DMS153 treated with DMSO at 0.1 percent for 48 hours (cell line): ENCODE results near the gene DCAF8L2.
"Not testable (repeated sequence)": the region's sequence is repeated elsewhere in the genome, so short reads cannot be mapped to it uniquely, and the experiment has no call there.

Experiments
- DNase-seq: peaks from one replicate; lab custom pipeline; 2025; ENCODE audit not compliant: unreplicated experiment; lab: John Stamatoyannopoulos, UW

DCAF8L2 gene

DNA sequence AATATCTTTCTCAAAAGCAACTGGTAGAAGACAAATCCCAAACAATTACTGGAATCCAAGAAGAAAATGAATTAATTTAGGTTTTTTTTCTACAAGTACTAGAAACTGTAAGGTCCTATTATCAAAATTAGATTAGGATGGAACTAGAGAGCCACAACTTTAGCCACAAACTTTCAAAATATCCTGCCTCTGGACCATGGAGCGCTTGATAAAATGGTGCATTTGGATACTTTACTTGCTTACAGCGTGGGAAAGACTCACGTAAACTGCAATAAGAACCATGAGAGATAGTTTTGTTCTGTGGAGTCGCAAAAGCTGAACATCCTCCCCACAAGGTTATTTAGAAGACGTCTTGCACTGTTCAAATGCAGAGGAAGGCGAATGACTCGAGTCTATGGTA, at the start of gene DCAF8L2:
DCAF8L2 (plus strand) TSS at position 301 of the 400 bp plus-strand sequence. CDS start 156,552 bp downstream, outside the sequence.
- no peak for DNase-seq

DNA sequence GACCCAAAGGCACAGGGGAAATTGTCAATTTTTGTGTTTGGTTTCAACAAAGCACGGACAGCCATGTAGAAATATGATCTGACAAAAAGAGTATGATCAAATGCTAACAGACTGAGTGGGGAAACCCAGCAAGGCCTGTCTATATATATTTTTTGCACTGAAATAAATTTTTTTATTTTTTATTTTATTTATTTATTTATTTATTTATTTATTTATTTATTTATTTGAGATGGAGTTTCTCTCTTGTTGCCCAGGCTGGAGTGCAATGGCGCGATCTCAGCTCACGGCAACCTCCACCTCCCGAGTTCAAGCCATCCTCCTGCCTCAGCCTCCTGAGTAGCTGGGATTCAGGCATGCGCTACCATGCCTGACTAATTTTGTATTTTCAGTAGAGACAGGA, 49.0 kb upstream of the DCAF8L2 start:
- DNase-seq: not testable (repeated sequence)

DNA sequence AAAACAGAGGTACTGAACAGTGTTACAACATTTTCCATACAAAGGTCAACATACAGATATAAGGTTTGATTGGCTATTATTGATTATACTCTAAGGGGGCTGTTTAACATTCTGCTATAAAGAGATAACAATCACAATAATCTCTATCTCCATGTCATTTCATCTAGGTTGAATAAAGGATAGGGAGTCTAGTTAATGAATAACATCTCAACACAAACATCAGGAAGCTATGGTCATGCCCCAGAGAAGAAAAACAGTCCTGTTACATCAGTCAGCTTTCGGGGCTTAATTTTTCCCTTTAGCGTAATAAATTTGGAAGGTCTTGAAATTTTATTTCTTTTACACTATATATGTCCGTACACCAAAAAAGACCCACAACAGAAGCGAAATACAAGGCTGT, 41.5 kb upstream of the DCAF8L2 start:
- DNase-seq: no peak

DNA sequence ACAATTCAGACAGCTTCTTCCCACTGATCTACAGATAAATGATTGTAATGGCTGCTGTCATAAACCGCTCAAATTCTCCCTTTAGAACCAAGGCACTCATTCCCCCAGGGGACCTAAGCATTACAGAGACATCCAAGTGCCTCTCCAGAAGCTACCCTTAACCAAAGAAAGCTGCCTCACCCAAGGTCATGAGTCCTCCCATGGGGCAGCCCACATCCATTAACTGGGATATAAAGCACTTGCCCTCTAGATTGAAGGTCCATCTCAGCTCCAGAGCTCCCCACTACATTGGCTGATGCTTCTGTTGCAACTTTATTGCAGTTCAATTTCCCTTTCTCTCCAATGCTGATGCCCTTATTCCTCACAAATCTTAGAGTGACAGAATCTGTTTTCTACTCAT, 40.5 kb upstream of the DCAF8L2 start:
- no peak for DNase-seq

DNA sequence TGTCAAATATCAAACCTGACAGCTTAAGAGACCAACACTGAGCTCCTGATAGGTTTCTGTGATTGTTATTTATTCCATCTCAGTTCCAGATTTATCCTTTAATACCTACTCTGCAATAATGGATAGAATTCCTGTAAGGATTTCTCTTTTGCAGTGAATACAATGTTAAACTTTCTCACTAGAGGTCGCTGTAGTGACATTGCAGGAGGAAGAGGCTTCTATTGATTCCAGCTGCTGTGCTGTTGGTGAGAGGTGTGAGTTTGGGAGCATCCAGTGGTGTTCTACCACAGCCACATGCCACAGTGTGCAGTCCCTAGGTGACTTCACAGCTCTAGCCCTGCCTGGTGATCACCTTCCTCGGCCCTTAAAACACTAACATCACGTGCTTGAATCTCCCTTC, 34.6 kb upstream of the DCAF8L2 start:
- no peak for DNase-seq

DNA sequence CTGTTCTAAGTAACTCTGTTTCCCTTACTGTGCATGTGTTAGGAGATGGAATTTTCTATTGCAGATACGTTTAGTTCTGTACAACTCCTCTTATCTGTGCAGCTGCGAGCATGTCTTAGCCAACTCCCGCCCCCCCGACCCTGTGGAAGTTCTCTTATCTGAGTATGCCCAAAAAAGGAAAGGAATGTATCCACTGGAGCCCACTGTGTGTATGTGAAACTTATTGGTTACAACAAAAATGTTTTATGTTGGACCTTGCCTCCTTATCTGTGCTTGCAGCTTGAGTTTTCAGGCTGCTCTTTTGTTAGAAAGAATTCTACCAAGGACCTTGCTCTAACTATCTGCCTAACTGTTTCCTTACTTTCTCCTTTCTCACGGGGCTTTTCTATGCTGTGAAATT, 24.2 kb upstream of the DCAF8L2 start:
- no peak for DNase-seq

DNA sequence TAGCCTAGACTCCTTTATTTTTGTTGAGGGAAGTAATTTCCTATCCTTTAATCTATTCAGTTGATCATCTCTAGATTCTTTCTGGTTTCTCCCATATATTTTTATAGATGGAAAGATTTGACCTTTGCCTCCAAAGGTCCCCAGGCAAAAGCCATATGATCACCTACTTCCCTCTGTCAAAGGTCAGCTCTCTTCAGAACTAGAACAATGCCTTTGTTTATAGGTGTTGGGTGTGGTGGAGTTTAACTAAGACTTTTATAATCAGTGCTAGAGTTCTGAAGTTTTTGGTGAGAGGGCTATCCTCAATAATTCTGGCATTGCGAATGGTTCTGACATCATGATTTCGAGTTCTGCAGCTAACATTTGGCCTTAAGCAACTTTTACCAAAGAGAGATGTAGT, 19.0 kb upstream of the DCAF8L2 start:
- no peak for DNase-seq

DNA sequence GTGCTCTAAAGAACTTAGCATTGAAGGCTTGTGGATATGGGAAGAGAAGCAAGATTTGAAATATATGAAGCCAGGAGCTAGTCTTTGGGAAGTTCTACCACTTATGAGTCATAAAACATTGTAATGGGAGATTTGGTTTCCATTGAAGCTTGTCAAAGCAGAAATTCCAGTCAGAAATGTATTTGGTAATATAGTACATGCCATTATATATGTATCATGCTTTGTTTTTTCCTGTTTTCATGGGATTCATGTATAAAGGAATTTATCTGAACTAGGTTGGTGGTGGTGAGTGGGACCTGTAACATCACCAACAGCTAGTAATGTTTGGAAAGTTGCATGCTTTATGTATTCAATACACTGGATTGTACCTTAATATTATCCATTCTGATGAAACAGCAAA, 14.6 kb upstream of the DCAF8L2 start:
- DNase-seq: no peak

DNA sequence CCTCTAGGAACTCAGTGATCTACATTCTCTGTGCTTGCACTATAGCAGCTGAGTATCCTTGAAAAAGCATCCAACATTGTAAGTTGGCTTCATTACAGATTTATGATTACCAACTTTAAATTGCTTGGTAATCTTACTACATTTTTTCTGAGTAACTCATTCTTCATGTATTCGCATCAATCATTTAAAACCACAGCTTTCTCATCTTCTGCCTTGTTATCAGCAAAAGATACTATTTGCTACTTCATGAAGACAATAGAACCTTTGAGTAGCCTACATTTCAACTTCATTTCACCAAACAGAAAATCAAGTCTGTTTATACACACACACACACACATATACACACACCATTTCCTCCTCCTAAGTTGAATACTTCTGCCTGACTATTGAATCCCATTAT, 6.2 kb upstream of the DCAF8L2 start:
- no peak for DNase-seq

DNA sequence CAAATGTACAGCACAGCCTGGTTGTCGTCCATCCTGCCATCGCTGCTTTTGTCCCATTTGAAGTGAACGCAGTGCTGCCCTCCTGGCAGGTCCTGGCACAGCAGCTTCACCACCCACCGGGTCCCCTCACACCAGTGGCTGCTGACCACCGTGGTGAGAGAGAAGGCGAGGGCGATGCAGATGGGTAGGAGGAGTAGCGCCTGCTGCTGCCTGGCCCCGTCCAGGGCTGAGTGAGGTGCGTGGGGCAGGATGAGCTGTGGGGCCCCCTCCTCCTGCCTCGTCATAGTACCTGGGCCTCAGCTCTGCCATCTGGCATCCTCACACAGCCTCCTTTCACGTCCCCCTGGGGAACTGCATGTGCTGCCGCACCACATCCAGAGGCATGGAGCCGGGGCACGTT, 1.8 kb downstream of the DCAF8L2 start:
- no peak for DNase-seq

DNA sequence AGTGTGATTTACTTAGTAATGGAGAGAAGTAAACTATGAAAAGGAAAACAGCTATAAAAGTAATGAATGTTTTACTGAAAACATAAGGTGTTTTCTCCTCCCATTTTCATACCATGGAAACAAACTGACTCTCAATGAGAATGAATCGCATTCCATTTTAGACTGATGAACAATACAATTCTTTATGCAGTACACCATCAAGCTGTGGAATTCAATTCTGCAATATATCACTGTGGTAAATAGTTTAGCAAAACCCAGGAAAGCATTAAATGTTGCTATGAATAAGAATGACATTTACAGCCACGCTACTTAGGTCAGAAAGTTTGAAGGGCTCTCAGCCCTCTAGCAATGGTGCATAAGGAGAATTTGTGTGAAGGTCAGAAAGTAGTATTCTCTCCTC, 7.4 kb downstream of the DCAF8L2 start:
- no peak for DNase-seq

DNA sequence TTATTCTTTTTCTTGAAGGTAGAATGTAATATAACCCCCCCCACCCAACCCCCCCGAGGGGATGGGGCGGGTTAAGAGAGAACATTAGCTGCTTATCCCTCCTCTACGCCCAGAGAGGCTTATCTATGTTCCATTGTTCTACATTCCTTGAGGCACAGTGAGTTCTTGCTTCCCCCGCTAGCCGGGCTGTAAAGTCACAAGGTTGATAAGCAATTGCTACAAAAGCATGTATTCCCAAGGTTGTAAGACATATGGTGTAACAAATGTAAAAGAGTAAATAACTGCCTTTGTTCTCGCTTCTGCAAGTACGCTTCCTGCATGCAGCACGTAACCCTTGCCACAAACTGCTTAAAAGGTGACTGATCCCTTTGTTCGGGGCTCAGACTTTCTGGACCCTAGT, 8.2 kb downstream of the DCAF8L2 start:
- no peak for DNase-seq

DNA sequence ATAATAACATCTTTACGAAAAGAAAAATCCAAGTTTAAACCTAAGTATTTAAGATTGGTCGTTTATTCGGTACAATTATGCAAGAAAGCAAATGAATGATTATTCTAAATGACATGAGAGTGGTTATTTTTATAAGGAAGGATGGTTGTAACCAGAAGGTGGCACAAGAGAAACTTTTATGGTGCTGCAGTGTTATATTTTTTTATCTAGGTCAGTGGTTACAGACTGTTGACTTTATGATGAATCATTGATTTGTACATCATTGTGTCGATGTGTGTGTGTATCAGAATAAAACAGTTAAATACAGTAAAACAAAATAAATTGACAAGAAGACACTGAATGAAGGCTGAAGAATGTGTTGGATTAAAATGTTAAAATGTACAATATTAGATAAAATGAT, 9.8 kb downstream of the DCAF8L2 start:
- DNase-seq: no peak

DNA sequence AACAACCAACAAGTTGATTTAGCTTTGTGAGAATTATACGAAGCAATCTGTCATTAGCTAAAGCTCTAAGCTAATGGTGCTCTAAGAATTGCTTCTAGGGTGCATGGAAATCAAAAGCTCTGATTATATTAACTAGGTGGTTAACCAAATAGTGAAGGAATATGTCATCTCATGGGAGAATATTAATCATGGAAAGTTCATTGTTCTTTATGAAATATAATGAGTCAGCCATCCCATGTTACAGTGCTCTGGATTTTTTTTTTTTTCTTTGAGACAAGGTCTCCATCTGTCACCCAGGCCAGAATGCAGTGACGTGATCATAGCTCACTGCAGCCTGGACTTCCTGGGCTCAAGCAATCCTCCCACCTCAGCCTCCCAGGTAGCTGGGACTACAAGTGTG, 10.5 kb downstream of the DCAF8L2 start:
- no peak for DNase-seq

DNA sequence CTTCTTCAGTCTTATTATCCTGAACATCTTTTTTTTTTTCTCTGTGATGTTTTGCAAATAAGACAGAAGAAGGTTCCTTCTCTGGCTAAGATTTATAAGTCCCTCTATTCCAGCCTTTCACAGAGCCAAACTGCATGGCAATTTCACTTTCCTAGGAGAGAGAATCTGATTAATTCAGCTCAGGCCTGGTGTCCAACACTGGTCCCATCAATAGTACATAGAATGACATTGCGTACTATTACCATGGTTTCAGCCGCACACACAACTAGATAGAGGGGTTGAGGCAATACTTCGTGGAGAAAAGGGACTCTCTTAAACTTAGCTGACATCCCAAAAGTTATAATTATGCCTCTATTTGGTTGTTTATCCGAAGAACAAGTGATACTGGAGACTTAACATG, 18.5 kb downstream of the DCAF8L2 start:
- no peak for DNase-seq

DNA sequence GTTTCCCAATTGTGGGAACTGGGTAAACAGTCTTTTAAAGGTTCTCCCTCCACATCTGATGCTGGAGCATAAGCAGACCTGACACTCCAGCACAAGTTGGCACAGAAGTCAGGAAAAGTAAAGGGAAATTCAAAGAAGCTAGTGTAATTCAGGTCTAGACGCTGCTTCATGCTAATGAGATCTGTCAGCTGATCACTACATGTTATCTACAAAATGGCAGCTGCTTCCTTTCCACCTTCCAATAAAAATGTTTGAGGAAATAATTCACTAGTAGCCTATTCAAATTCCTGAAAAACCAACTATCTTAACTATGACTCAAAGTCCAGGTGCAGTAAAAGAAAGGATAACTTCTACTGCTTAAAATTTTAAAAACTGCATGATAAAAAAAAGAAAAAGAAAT, 29.3 kb downstream of the DCAF8L2 start:
- DNase-seq: no peak

DNA sequence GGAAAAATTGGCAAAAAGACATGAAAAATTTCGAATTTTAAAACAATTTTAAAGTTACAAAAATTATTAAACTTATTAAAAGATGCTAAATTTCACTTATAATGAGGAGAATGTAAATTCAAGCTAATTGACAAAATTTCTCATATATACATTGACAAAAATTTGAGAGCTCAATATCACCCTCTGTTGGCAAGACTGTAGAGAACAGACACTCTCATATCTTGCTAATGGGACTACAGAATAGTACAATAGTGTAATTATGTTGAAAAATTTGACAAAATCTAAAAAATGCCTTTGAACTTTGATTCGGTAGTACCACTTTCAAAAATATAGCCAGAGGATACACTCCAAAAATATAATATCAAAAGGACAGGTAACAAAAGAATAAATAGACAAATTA, 29.8 kb downstream of the DCAF8L2 start:
- DNase-seq: no peak

DNA sequence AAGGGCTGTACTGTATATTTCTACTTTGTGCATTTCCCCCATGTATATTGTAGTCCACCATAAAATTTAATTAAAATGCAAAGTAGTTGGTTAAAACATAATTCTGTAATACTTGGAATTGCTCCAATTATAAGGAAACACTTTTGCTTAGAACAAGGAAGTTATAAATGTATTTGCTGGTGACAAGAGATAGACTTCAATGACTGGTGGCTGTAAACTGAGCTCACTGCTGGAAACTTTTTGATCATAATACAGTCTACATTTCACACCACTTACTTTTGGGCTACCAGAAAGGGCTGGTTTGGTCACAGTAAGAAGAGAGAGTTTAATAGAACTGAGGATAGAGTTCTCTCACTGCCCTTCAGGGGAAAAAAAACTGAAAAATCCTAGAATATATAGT, 32.7 kb downstream of the DCAF8L2 start:
- DNase-seq: no peak

DNA sequence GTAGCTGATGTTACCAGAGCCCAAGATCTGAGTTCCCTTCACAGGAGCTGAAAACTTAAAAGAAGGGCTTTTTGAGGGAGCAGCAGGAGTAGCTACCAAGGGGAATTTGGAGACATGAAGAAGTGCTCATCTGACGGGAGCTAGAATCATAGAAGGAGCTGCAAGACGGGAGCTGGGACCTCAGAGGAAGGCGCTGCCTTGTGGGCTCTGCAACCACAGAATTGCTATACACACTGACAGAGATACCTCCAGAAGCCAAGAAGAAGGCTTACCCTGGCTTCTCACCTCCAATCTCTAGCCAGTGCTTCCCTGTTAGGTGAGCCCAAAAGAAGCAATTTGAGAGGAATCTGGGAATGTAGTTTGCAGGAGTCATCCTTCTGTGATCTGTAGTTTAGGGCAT, 35.9 kb downstream of the DCAF8L2 start:
- DNase-seq: no peak

DNA sequence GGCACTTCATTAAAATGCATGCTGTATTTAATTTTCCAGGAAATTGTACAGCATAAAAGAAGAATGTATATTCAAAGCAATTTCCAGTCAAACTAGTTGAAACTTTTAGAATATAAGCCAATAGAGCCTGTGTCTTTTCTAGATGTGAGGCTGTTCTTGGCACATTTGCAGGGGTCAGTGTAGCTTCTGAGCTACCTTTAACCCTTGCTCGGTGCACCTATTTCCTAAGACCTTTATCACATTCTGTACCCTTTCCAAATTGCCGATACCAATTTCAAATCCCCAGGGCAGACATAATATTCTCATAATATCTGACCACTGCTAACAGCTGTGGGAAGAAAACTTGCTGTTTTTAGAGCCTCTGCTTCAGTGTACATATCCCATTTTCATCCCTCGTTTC, 43.2 kb downstream of the DCAF8L2 start:
- no peak for DNase-seq

DNA sequence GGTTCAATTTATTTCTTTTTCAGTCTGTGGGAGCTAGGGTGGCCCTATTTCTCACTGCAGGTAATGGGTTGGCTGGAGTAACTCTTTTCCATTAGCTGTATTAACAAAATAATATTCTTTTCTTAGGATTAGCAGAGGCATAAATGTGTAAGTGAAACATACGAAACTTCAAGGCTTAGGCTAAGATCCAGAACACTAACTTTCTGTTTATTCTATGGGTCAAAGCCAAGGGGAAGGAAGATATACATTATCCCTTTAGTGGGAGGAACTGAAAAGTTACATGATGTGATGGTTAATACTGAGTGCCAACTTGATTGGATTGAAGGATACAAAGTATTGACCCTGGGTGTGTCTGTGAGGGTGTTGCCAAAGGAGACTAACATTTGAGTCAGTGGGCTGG, 66.4 kb downstream of the DCAF8L2 start:
- DNase-seq: no peak

DNA sequence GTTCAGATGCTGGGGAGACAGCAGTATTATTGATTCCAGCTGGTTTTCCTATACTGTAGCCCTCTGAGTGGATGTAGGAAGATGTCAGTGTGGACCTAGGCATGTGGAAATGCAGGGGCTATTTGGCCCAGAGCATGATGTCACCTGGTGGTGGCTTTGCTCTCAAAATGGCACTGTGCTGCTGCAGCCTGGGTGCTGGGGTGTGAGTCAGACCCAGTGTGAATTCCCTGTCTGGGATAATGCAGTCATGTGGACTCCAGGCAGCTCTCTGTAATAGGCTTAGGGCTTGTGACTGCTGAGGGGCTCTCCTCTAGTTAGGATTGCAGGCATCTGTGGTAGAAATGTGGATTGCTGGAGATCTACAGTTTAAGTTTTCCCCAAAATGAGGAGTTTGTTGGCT, 70.7 kb downstream of the DCAF8L2 start:
- DNase-seq: no peak

DNA sequence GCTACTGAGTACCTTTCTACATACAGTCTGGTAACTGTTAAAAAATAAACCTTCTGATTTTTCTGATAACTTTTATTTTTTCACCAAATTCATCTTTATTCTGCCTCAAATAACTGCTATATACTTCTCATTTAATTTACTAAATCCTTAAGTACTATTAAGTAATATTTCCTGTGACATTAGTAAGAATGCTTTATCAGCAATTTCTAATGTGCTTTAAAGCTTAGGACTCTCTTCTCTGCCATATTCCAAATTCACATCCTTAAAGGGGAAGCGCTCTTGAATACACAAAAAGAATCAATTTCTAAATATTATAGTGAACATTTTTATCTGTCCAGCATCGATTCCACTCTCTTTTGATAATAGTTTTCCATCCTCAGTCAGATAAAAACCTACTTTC, 81.1 kb downstream of the DCAF8L2 start:
- DNase-seq: no peak

DNA sequence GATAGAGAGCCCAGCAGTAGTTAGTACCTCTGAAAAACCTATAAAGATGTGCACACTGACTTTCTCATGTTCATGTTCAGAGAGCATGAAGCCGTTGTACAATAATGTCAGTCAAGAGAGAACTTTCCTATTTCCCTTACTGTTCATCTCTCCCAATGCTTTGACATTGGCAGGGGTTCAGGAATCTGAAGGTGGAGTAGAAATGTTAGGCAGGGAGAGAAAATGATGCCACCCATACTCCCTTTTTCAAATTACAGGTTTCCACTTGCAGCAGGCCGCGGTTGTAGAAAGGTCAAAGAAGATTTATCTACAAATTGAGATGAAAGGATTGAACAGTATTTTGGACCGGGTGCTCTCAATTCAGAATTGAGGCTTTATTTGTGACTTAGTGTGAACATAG, 84.3 kb downstream of the DCAF8L2 start:
- DNase-seq: no peak
